ENCODE measurements around the gene MAP3K14.

MAP3K14 gene

DNA sequence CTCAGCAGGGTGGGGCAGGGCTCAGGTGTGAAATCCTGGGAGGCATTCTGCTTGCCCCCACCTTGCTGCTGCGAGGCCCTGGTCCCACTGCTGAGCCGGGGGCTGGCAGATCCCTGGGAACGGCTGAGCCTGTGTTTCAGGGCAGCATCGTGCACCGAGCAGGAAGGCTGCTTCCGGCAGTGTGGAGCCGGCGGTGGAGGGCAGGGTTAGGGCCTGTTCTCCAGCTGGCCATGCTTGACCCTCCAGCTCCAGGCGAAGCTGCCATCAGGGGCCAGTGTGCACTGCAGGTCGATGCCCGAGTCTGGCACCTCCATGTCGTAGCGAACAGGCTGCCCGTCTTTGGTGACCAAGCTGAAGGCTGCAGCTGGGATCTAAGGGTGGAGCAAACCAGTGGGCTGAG is 52.4 kb downstream of the MAP3K14 start:
- TF ChIP-seq ZBTB7A (IDR thresholded peaks at IDR 0.05; ENCODE audit: low read depth) = no peak
- TF ChIP-seq RAD21 (IDR thresholded peaks at IDR 0.05; ENCODE audit: low read depth) = no peak
- no peak for TF ChIP-seq YY1 (IDR thresholded peaks at IDR 0.05; ENCODE audit: low read depth)
- TF ChIP-seq EGR1 (IDR thresholded peaks at IDR 0.05) = no peak
- TF ChIP-seq, protein P1, sequence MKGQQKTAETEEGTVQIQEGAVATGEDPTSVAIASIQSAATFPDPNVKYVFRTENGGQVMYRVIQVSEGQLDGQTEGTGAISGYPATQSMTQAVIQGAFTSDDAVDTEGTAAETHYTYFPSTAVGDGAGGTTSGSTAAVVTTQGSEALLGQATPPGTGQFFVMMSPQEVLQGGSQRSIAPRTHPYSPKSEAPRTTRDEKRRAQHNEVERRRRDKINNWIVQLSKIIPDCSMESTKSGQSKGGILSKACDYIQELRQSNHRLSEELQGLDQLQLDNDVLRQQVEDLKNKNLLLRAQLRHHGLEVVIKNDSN (IDR thresholded peaks at IDR 0.05) = no peak
- TF ChIP-seq CREB1 (IDR thresholded peaks at IDR 0.05; ENCODE audit: low read depth) = no peak
- TF ChIP-seq, protein P2, sequence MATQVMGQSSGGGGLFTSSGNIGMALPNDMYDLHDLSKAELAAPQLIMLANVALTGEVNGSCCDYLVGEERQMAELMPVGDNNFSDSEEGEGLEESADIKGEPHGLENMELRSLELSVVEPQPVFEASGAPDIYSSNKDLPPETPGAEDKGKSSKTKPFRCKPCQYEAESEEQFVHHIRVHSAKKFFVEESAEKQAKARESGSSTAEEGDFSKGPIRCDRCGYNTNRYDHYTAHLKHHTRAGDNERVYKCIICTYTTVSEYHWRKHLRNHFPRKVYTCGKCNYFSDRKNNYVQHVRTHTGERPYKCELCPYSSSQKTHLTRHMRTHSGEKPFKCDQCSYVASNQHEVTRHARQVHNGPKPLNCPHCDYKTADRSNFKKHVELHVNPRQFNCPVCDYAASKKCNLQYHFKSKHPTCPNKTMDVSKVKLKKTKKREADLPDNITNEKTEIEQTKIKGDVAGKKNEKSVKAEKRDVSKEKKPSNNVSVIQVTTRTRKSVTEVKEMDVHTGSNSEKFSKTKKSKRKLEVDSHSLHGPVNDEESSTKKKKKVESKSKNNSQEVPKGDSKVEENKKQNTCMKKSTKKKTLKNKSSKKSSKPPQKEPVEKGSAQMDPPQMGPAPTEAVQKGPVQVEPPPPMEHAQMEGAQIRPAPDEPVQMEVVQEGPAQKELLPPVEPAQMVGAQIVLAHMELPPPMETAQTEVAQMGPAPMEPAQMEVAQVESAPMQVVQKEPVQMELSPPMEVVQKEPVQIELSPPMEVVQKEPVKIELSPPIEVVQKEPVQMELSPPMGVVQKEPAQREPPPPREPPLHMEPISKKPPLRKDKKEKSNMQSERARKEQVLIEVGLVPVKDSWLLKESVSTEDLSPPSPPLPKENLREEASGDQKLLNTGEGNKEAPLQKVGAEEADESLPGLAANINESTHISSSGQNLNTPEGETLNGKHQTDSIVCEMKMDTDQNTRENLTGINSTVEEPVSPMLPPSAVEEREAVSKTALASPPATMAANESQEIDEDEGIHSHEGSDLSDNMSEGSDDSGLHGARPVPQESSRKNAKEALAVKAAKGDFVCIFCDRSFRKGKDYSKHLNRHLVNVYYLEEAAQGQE (IDR thresholded peaks at IDR 0.05; ENCODE audit: low read depth) = no peak
- TF ChIP-seq EP300 (IDR thresholded peaks at IDR 0.05; ENCODE audit: borderline replicate concordance) = no peak
- no peak for TF ChIP-seq TCF12 (IDR thresholded peaks at IDR 0.05; ENCODE audit: low read depth)
- no peak for TF ChIP-seq TAF1 (IDR thresholded peaks at IDR 0.05; ENCODE audit: low read depth)
- no peak for TF ChIP-seq NFIC (IDR thresholded peaks at IDR 0.05)
- no peak for TF ChIP-seq TEAD4 (IDR thresholded peaks at IDR 0.05)
- no peak for TF ChIP-seq CEBPB (IDR thresholded peaks at IDR 0.05)
- TF ChIP-seq, protein P3, sequence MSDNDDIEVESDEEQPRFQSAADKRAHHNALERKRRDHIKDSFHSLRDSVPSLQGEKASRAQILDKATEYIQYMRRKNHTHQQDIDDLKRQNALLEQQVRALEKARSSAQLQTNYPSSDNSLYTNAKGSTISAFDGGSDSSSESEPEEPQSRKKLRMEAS (IDR thresholded peaks at IDR 0.05) = no peak

DNA sequence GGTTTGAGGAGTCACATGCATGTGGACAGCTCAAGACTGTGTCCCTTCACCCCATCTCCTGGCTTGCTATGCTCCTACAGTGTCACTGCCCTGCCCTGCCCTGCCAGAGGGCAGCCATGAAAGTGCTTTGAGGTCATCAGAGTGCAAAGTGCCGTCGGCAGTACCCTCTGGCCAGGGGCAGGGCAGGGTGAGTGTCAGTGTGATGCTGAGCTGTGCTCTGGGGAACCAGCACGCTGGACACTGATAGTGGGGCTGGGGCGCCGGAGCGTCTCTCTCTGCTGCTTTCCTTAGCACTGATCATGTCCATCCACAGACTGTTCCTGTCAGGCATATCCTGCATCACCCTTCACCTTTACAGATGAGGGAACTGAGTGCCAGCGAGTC is 53.4 kb downstream of the MAP3K14 start:
- TF ChIP-seq, protein P2 (IDR thresholded peaks at IDR 0.05; ENCODE audit: low read depth) = no peak
- TF ChIP-seq TEAD4 (IDR thresholded peaks at IDR 0.05) = no peak
- no peak for TF ChIP-seq CREB1 (IDR thresholded peaks at IDR 0.05; ENCODE audit: low read depth)
- TF ChIP-seq NFIC (IDR thresholded peaks at IDR 0.05) = no peak
- TF ChIP-seq ZBTB7A (IDR thresholded peaks at IDR 0.05; ENCODE audit: low read depth) = no peak
- TF ChIP-seq TCF12 (IDR thresholded peaks at IDR 0.05; ENCODE audit: low read depth) = no peak
- no peak for TF ChIP-seq FOXM1 (IDR thresholded peaks at IDR 0.05; ENCODE audit: borderline replicate concordance, low read depth)
- TF ChIP-seq RAD21 (IDR thresholded peaks at IDR 0.05; ENCODE audit: low read depth) = no peak
- TF ChIP-seq, protein P3 (IDR thresholded peaks at IDR 0.05) = no peak

GRCh38 chr17:45262516-45263476 is 54.0 kb downstream of the MAP3K14 start:
- TF ChIP-seq NFIC (IDR thresholded peaks at IDR 0.05) = no peak

- TF ChIP-seq ZBTB7A (IDR thresholded peaks at IDR 0.05; ENCODE audit: low read depth) = no peak
- TF ChIP-seq, protein P2 (IDR thresholded peaks at IDR 0.05; ENCODE audit: low read depth) = no peak
- no peak for TF ChIP-seq RAD21 (IDR thresholded peaks at IDR 0.05; ENCODE audit: low read depth)
- no peak for TF ChIP-seq FOXM1 (IDR thresholded peaks at IDR 0.05; ENCODE audit: borderline replicate concordance, low read depth)
- no peak for TF ChIP-seq EGR1 (IDR thresholded peaks at IDR 0.05)
- TF ChIP-seq TCF12 (IDR thresholded peaks at IDR 0.05; ENCODE audit: low read depth) = no peak
- no peak for TF ChIP-seq YY1 (IDR thresholded peaks at IDR 0.05; ENCODE audit: low read depth)
These were observed 55.0 kb downstream of the MAP3K14 start, which contains the start of gene SPATA32 for GRCh38 chr17:45261577-45262515. Gene SPATA32, minus strand, starts transcription at chr17:45262094. Its CDS starts 78 bp downstream, at chr17:45262016.

Data from Ishikawa (cell line).